H54 (cell line): ENCODE results near the gene PUSL1.

Source experiments
- DNase-seq: peaks from one replicate; pipeline ENCODE4 v3.0.0; 2011; ENCODE audit warnings: low spot score, mixed read lengths; ENCODE audit not compliant: insufficient read length
- FAIRE-seq: peaks from 3 replicates; lab custom pipeline; 2011; peaks lifted over from hg19 to GRCh38; lab: Jason Lieb, UNC
- POLR2A ChIP-seq: IDR thresholded peaks from 2 replicates; pipeline ENCODE4 v1.6.1; 2011; ENCODE audit warnings: low read depth, mild to moderate bottlenecking, low read length

PUSL1 gene

DNA sequence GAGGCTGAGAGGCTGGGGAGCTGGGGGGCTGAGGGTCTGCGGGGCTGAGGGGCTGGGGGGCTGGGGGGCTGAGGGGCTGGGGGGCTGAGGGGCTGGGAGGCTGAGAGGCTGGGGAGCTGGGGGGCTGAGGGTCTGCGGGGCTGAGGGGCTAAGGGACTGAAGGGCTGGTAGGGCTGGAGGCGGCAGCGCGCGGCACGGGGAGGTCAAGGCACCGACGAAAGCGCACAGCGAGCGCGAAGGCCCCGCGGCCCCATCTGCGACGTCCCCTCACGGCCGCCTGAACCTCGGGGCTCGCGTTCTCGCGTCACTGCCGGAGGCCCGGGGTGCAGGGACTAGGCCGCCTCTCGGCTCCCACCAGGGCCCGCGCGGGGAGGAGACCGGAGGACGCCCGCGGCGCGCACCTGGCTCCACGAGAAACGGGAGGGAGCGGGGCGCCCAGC lies 15.7 kb downstream of the PUSL1 start:
- DNase-seq (no peak), FAIRE-seq (no peak)
- no peak for TF ChIP-seq POLR2A

GRCh38 chr1:1324524-1325287 lies 16.3 kb downstream of the PUSL1 start, which contains the start of the genes CPTP and INTS11:
TSS of gene CPTP (plus strand) at chr1:1324802. CDS start at chr1:1326911, 2,109 bp downstream.
TSS of gene INTS11 (minus strand) at chr1:1324660. CDS start at chr1:1324608, 52 bp downstream.
- no peak for FAIRE-seq
- TF ChIP-seq POLR2A = peak; percentile 63; the same call in 1 of the 2 replicates
- DNase-seq = peak; percentile 84

DNA sequence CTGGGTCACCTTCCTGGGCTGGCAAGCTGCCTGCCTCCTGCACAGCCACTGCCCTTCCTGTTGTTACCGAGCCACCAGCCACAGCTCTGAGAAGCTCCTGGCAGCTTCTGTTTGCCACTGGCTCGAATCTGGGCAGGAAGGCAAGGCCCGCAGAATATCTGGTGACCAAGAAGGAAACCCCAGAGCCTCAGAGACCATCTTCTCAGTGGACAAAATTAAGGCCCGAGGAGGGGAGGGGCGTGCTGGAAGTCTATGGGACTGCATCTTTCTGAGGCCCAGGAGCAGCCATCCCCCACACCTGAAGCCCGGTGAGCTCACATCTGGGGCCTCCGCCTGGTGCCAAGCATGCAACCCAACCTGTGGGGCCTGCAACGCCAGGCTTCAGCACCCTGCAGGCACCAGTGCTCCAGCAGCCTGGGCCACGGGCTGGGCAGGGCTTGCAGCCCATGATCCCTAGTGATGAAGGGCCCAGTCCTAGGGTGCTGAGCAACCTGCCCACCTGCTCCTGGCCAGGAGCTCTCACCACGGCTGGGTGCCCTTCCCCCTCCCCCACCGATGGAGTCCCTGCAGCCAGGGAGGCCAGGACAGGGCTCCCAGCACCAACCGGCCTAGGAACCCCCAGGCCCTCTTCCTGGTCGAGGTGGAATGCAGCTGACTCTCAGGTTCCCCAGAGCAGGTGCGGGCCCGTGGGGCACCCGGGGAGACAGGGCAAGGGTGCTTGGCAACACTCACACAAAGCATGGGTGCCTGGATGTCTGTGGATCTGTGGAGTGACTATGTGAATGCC lies 17.1 kb downstream of the PUSL1 start:
- no peak for FAIRE-seq
- TF ChIP-seq POLR2A = no peak

DNA sequence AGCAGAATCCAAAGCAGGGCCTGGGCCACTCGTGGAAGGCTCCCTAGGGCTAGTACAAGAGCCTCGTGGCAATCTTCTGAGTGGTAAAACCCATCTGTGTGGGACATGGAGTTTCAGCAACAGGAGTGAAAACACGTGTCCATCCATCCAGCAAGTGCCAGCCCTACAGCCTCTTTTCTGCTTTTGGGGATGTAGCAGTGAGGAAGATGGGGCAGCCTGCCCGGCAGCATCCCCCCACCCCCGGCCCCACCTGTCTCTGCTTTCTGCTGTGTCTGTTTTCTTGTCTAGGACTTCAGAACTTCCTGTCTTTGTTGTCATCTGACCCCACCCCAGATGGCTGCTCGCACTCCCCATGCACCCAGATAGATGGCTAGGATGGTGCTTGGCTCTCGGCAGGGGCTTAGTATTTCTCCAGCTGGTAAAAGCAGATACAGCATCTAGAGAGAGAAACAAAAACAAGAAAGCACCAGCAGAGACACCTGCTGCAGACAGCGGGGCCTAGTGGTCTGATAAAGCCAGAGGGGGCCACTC lies 17.7 kb downstream of the PUSL1 start:
- FAIRE-seq (no peak), DNase-seq (no peak)
- no peak for TF ChIP-seq POLR2A

More for the DNA sequence above, 17.1 kb downstream of the PUSL1 start:
- no peak for DNase-seq

- FAIRE-seq = no peak
- TF ChIP-seq POLR2A = no peak
- no peak for DNase-seq
Observed at GRCh38 chr1:1327291-1327690, 18.9 kb downstream of the PUSL1 start.

DNA sequence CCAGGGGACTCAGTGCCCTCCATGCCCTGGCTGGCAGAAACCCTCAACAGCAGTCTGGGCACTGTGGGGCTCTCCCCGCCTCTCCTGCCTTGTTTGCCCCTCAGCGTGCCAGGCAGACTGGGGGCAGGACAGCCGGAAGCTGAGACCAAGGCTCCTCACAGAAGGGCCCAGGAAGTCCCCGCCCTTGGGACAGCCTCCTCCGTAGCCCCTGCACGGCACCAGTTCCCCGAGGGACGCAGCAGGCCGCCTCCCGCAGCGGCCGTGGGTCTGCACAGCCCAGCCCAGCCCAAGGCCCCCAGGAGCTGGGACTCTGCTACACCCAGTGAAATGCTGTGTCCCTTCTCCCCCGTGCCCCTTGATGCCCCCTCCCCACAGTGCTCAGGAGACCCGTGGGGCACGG lies 19.9 kb downstream of the PUSL1 start:
- FAIRE-seq = no peak
- DNase-seq = no peak

DNA sequence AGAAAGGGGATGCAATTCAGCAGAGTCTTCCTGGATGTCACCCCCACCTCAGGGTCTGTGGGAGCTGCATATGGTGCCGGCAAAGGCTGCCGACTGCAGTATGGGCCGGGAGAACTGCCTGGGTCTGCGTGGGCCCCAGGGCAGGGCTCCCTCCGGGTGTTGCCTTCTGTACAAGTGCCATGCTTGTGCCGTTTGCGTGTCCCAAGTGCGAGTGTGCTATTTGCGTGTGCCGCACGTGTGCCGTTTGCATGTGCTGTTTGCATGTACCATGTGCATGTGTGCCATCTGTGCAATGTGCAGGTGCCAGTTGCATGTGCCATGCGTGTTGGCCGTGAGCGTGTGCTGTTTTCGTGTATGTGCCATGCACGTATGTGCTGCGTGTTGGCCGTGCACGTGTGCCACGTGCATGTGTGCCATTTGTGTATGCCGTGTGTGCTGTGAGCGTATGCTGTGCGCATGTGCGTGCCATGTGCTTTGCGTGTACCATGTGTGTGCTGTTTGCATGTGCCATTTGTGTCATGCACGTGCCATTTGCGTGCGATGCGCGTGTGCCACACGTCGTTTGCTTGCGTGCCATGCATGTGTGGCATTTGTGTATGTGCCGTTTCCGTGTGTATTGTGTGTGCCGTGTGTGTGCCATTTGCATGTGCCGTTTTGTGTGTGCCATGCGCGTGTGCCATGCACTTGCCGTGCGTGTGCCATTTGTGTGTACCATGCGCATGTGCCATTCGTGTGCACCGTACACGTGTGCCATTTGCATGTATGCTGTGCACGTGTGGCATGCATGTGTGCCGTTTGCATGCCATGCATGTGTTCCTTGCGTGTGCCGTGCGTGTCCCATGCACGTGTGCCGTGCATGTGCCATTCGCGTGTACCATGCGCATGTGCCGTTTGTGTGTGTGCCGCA lies 21.2 kb downstream of the PUSL1 start:
- FAIRE-seq (no peak), DNase-seq (no peak)
- TF ChIP-seq POLR2A = no peak

More for the DNA sequence above, 19.9 kb downstream of the PUSL1 start:
- no peak for TF ChIP-seq POLR2A

- TF ChIP-seq POLR2A = no peak
- FAIRE-seq = no peak
- DNase-seq = no peak
Observed at GRCh38 chr1:1330366-1331067, 22.1 kb downstream of the PUSL1 start.

DNA sequence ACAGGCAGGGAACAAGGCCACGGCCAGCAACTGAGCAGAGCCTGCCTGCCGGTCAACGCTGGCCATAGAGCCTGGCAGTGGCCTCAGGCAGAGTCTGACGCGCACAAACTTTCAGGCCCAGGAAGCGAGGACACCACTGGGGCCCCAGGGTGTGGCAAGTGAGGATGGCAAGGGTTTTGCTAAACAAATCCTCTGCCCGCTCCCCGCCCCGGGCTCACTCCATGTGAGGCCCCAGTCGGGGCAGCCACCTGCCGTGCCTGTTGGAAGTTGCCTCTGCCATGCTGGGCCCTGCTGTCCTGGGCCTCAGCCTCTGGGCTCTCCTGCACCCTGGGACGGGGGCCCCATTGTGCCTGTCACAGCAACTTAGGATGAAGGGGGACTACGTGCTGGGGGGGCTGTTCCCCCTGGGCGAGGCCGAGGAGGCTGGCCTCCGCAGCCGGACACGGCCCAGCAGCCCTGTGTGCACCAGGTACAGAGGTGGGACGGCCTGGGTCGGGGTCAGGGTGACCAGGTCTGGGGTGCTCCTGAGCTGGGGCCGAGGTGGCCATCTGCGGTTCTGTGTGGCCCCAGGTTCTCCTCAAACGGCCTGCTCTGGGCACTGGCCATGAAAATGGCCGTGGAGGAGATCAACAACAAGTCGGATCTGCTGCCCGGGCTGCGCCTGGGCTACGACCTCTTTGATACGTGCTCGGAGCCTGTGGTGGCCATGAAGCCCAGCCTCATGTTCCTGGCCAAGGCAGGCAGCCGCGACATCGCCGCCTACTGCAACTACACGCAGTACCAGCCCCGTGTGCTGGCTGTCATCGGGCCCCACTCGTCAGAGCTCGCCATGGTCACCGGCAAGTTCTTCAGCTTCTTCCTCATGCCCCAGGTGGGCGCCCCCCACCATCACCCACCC lies 22.9 kb downstream of the PUSL1 start, which contains the start of gene TAS1R3:
TAS1R3 (plus strand) TSS at position 213 of the 898 bp plus-strand sequence; CDS start at position 279, 66 bp downstream.
- no peak for FAIRE-seq
- DNase-seq = no peak
- TF ChIP-seq POLR2A = no peak

- no peak for TF ChIP-seq POLR2A
- FAIRE-seq (no peak), DNase-seq (no peak)
Observed at GRCh38 chr1:1332031-1332755, 23.8 kb downstream of the PUSL1 start.
